IMR-90 (cell line): ENCODE data around the gene MAPK9. TPM values are rescaled to one million over a fixed set of nuclear protein-coding genes. Genes with fewer than 3 reads are reported as not detected.

ENCODE experiments used
- ATAC-seq: fragments of 200-7000 bp; cut with Tn5 transposase; 2 replicates; pipeline ENCODE4 v1.9.1; 2020; ENCODE audit warnings: low read depth, mild to moderate bottlenecking, moderate library complexity
- BruUV-seq: library from RNA; stranded (reverse); fragments of 400-500 nt; replicated peaks from 2 replicates; lab custom pipeline; 2021; lab: Mats Ljungman, UMichigan
- CTCF ChIA-PET: fragments of 300-600 bp; formaldehyde crosslinking; extraction: SDS; loops from one replicate; lab custom pipeline; 2021; ENCODE audit warnings: antibody characterized with exemption; lab: Yijun Ruan, JAX
- POLR2A ChIA-PET: fragments of 300-600 bp; sonication (Branson Sonifier 250); formaldehyde crosslinking; loops from one replicate; lab custom pipeline; 2022; ENCODE audit warnings: antibody characterized with exemption; ENCODE audit not compliant: unreplicated experiment; lab: Charles Lee
- DNase-seq: peaks from one replicate; pipeline ENCODE4 v3.0.0; 2013
- H2AFZ ChIP-seq: replicated peaks from 2 replicates; pipeline ENCODE3; 2013; ENCODE audit warnings: low read length, mild to moderate bottlenecking; ENCODE audit not compliant: poor library complexity
- H2AK5ac ChIP-seq: 2 replicates; pipeline ENCODE4 v1.6.1; 2013; ENCODE audit warnings: low read depth, low read length, inconsistent platforms
- H2AK9ac ChIP-seq: replicated peaks from 2 replicates; pipeline ENCODE3; 2013; ENCODE audit warnings: mild to moderate bottlenecking, low read depth, low read length, moderate library complexity; ENCODE audit not compliant: poor library complexity
- H2BK120ac ChIP-seq: 2 replicates; pipeline ENCODE4 v1.6.1; 2013; ENCODE audit warnings: low read depth, low read length, inconsistent platforms
- H2BK15ac ChIP-seq: 3 replicates; pipeline ENCODE4 v1.6.1; 2013; ENCODE audit warnings: low read depth, low read length, inconsistent platforms
- H2BK20ac ChIP-seq: 2 replicates; pipeline ENCODE4 v1.6.1; 2013; ENCODE audit warnings: low read depth, mild to moderate bottlenecking, inconsistent platforms, low read length, moderate library complexity
- H2BK5ac ChIP-seq: 2 replicates; pipeline ENCODE4 v1.6.1; 2013; ENCODE audit warnings: mild to moderate bottlenecking, low read depth, low read length, inconsistent platforms; ENCODE audit not compliant: poor library complexity, severe bottlenecking
- H3K14ac ChIP-seq: replicated peaks from 2 replicates; pipeline ENCODE4 v1.6.1; 2013; ENCODE audit warnings: low read depth, low read length, inconsistent platforms
- H3K18ac ChIP-seq: 2 replicates; pipeline ENCODE4 v1.6.1; 2013; ENCODE audit warnings: low read depth, low read length, control low read depth
- H3K23ac ChIP-seq: 2 replicates; pipeline ENCODE4 v1.6.1; 2013; ENCODE audit warnings: low read depth, low read length, inconsistent platforms
- H3K27ac ChIP-seq: 2 replicates; pipeline ENCODE4 v1.5.1; 2013; ENCODE audit warnings: mild to moderate bottlenecking, control low read depth, low read length; ENCODE audit not compliant: insufficient read depth
- H3K27me3 ChIP-seq: 2 replicates; pipeline ENCODE4 v1.6.1; 2013; ENCODE audit warnings: low read length; ENCODE audit not compliant: control insufficient read depth, insufficient read depth
- H3K36me3 ChIP-seq: 2 replicates; pipeline ENCODE4 v1.6.1; 2013; ENCODE audit warnings: low read length, mixed read lengths; ENCODE audit not compliant: control insufficient read depth, insufficient read depth
- H3K4ac ChIP-seq: 2 replicates; pipeline ENCODE4 v1.6.1; 2013; ENCODE audit warnings: low read depth, low read length, inconsistent platforms
- H3K4me1 ChIP-seq: 2 replicates; pipeline ENCODE4 v1.6.1; 2013; ENCODE audit warnings: low read length, mixed read lengths; ENCODE audit not compliant: control insufficient read depth, insufficient read depth
- H3K4me2 ChIP-seq: 2 replicates; pipeline ENCODE4 v1.6.1; 2013; ENCODE audit warnings: low read depth, mild to moderate bottlenecking, control low read depth, low read length, moderate library complexity
- H3K4me3 ChIP-seq: 2 replicates; pipeline ENCODE4 v1.5.1; 2013; ENCODE audit warnings: low read depth, mild to moderate bottlenecking, control low read depth, low read length, moderate library complexity; ENCODE audit not compliant: insufficient read depth
- H3K56ac ChIP-seq: 2 replicates; pipeline ENCODE4 v1.6.1; 2013; ENCODE audit warnings: low read length, inconsistent platforms; ENCODE audit not compliant: insufficient read depth; ENCODE audit errors: extremely low read depth
- H3K79me1 ChIP-seq, 2 experiments: 2 replicates each; pipeline ENCODE4 v1.6.1; 2013; ENCODE audit warnings: low read length in 2 of 2, inconsistent platforms in 1 of 2, low read depth in 1 of 2
- H3K9ac ChIP-seq: 2 replicates; pipeline ENCODE4 v1.6.1; 2013; ENCODE audit warnings: low read depth, low read length, control low read depth
- H3K9me1 ChIP-seq: 2 replicates; pipeline ENCODE4 v1.6.1; 2013; ENCODE audit warnings: low read length, inconsistent platforms; ENCODE audit not compliant: insufficient read depth
- H3K9me3 ChIP-seq: 2 replicates; pipeline ENCODE4 v1.6.1; 2013; ENCODE audit warnings: low read length; ENCODE audit not compliant: control insufficient read depth, insufficient read depth
- H4K20me1 ChIP-seq: 2 replicates; pipeline ENCODE4 v1.6.1; 2013; ENCODE audit warnings: low read length, inconsistent platforms; ENCODE audit not compliant: insufficient read depth
- H4K5ac ChIP-seq: 2 replicates; pipeline ENCODE4 v1.6.1; 2013; ENCODE audit warnings: mild to moderate bottlenecking, low read depth, low read length, control low read depth
- H4K8ac ChIP-seq, 2 experiments: 2 replicates each; pipeline ENCODE4 v1.6.1; 2013; ENCODE audit warnings: low read depth in 2 of 2, low read length in 2 of 2, control low read depth in 1 of 2, inconsistent platforms in 1 of 2
- H4K91ac ChIP-seq: 2 replicates; pipeline ENCODE4 v1.6.1; 2013; ENCODE audit warnings: low read depth, low read length, inconsistent platforms; ENCODE audit not compliant: insufficient read depth
- CHD1 ChIP-seq: IDR thresholded peaks from 2 replicates; pipeline ENCODE4 v1.6.1; 2012; ENCODE audit warnings: low read depth, low read length, improper control_type of control experiment
- RAD21 ChIP-seq: IDR thresholded peaks from 2 replicates; pipeline ENCODE4 v1.6.1; 2012; ENCODE audit warnings: low read length, improper control_type of control experiment
- RCOR1 ChIP-seq: IDR thresholded peaks from 2 replicates; pipeline ENCODE4 v1.6.1; 2012; ENCODE audit warnings: mild to moderate bottlenecking, low read length, improper control_type of control experiment; ENCODE audit not compliant: insufficient replicate concordance
- RFX5 ChIP-seq: IDR thresholded peaks from 2 replicates; pipeline ENCODE4 v1.8.0; 2012; ENCODE audit warnings: low read depth, mild to moderate bottlenecking, low read length, moderate library complexity
- SMC3 ChIP-seq: fragments of 150-350 bp; IDR thresholded peaks from 2 replicates; pipeline ENCODE4 v1.6.1; 2016; ENCODE audit warnings: low read depth, mild to moderate bottlenecking, antibody characterized with exemption, low read length, moderate library complexity
- WGBS, 2 experiments: methylation state at CpG; one replicate each; pipeline versions ENCODE4 v1.1.5 to v1.1.7; 2013; ENCODE audit warnings: missing lambda C conversion rate in 2 of 2; ENCODE audit not compliant: insufficient read length in 1 of 2; ENCODE audit errors: extremely low coverage in 2 of 2; 5-methylcytosine and 5-hydroxymethylcytosine counted together
- dilution Hi-C: fragments of 300-500 bp; cut with HindIII; formaldehyde crosslinking; loops from one replicate; pipeline ENCODE4 v1.14.3; 2018; ENCODE audit warnings: low sequenced_read_pairs; ENCODE audit not compliant: unreplicated experiment
- in situ Hi-C: fragments of 300-500 bp; cut with MboI; formaldehyde crosslinking; loops from 3 replicates; pipeline ENCODE4 v1.14.3; 2019; ENCODE audit warnings: low sequenced_read_pairs, inconsistent platforms, mixed read lengths
- intact Hi-C: fragments of 100-400 bp; cut with micrococcal nuclease; formaldehyde crosslinking; loops from 2 replicates; pipeline ENCODE4 v1.10.0; 2022
- polyA plus RNA-seq, 3 experiments: library from polyadenylated mRNA; depleted of rRNA; stranded (reverse); fragments of >200 nt; gene quantifications; 2 replicates each; pipeline ENCODE4 v1.2.3, GENCODE V29; 2012; ENCODE audit warnings: low replicate concordance in 1 of 3
- total RNA-seq: library from RNA; depleted of rRNA; stranded (reverse); fragments of >200 nt; gene quantifications from 2 replicates; pipeline ENCODE4 v1.2.3, GENCODE V29; 2012
- TF ChIP-seq, protein P1 (sequence below): fragments of 150-350 bp; IDR thresholded peaks from 2 replicates; pipeline ENCODE4 v1.6.1; 2016; ENCODE audit warnings: low read depth, mild to moderate bottlenecking, low read length, moderate library complexity, borderline replicate concordance

The MAPK9 gene
- total and polyA plus RNA-seq, 2 of the 4 experiments (the other 2 are of a cell fraction), result 22.9 to 23.3 TPM

DNA sequence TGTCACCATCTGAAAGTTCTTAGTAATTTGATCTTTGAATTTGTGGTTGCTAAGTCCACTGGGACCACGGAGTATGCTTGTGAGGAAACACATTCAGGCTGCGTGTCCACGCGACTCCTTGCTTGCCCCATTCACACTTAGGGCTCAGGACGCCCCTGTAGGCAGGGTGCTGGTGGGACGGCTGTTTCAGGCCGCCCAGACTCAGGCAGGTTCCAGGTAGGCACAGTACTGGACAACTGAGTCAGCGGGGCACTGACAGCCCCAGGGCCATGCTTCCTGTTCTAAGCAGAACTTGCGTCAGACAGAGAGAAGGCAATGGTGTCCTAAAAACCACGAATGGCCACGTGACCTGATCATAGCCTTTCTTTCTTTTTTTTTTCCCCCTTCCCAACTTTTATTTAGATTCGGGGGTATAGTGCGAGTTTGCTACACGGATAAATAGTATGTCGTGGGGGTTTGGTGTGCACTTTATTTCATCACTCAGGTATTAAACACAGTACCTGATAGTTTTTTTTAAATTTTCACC is 75.2 kb downstream of the MAPK9 start:
- dilution Hi-C loops (no loop called here), intact Hi-C loops (no loop called here), in situ Hi-C loops (no loop called here)
- H3K4ac ChIP-seq, result no peak overlapping the region
- no peak overlapping the region for H4K5ac ChIP-seq
- peaks cover 20% of the 10 kb centered on the region for H3K9me3 ChIP-seq
- ChIA-PET CTCF (no interaction called here), POLR2A (no interaction called here)
- no peak overlapping the region for H2BK5ac ChIP-seq
- no peak overlapping the region for H2AK5ac ChIP-seq
- H2AK9ac ChIP-seq, result no peak overlapping the region
- no peak overlapping the region for H2BK20ac ChIP-seq
- H3K27ac ChIP-seq, result no peak overlapping the region
- H3K27me3 ChIP-seq, result no peaks in the 10 kb centered on the region; the same call in 1 of the 2 replicates
- H3K18ac ChIP-seq, result no peak overlapping the region
- no peak overlapping the region for H3K4me2 ChIP-seq
- ATAC-seq (no peak), DNase-seq (no peak)
- no peak for TF ChIP-seq RFX5
- TF ChIP-seq RAD21, result no peak
- no peak for TF ChIP-seq CHD1
- TF ChIP-seq SMC3, result no peak
- TF ChIP-seq, protein P1, sequence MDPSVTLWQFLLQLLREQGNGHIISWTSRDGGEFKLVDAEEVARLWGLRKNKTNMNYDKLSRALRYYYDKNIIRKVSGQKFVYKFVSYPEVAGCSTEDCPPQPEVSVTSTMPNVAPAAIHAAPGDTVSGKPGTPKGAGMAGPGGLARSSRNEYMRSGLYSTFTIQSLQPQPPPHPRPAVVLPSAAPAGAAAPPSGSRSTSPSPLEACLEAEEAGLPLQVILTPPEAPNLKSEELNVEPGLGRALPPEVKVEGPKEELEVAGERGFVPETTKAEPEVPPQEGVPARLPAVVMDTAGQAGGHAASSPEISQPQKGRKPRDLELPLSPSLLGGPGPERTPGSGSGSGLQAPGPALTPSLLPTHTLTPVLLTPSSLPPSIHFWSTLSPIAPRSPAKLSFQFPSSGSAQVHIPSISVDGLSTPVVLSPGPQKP, result no peak
- no peak for TF ChIP-seq RCOR1
- no peaks in the 10 kb centered on the region for H4K20me1 ChIP-seq
- H2AFZ ChIP-seq, result no peak overlapping the region
- H2BK15ac ChIP-seq, result no peak overlapping the region
- no peak overlapping the region for H3K23ac ChIP-seq
- H3K9ac ChIP-seq, result no peak overlapping the region
- H3K14ac ChIP-seq, result no peak overlapping the region
- H3K56ac ChIP-seq, result no peak overlapping the region
- H3K4me3 ChIP-seq, result no peak overlapping the region
- H4K8ac ChIP-seq, result no peak overlapping the region
- H3K4me1 ChIP-seq, result no peaks in the 10 kb centered on the region
- H3K79me1 ChIP-seq, result no peaks in the 10 kb centered on the region
- H3K36me3 ChIP-seq, result no peaks in the 10 kb centered on the region
- BruUV-seq, result no TSS peak
- 77% methylated on average over 3 of the region's 15 CpGs; no CpG with 5 or more reads in 1 of the 2 experiments for WGBS, 2 experiments
- no peak overlapping the region for H4K91ac ChIP-seq
- H2BK120ac ChIP-seq, result no peak overlapping the region
- H3K9me1 ChIP-seq, result no peaks in the 10 kb centered on the region; the same call in 1 of the 2 replicates
